ENCODE data around the gene TSPAN17.

The TSPAN17 gene

DNA sequence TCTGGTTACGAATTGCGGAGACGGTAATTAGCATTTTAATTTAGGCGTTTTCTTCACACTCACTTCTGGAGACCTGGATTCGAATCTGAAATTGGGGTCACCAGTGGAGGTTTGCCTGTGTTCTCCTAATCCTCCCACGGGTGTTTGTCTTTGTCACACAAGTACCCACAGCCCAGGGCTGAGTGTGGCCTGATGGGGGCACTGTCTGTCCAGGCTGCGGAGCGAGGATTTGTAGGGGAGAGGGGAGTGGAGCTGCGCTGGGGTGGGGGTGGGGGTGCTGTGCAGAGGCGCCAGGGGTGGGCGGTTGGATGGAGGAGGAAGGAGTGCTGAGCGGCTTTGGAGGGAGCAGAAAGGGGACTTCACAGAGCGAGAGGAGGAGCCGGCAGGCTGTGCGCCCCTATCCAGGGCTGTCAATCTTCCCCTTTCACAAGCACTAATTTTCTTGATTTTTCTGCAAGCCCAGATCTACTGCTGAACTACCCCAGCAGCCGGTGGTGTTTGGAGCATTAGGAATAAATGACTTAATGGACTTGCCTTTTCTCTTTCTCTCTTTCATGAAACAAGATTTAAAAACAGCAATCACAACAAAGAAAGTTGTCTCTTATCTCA is 53.1 kb downstream of the TSPAN17 start:
- in situ Hi-C loops (cut with MboI; ENCODE audit: low sequenced_read_pairs), result no loop called here

DNA sequence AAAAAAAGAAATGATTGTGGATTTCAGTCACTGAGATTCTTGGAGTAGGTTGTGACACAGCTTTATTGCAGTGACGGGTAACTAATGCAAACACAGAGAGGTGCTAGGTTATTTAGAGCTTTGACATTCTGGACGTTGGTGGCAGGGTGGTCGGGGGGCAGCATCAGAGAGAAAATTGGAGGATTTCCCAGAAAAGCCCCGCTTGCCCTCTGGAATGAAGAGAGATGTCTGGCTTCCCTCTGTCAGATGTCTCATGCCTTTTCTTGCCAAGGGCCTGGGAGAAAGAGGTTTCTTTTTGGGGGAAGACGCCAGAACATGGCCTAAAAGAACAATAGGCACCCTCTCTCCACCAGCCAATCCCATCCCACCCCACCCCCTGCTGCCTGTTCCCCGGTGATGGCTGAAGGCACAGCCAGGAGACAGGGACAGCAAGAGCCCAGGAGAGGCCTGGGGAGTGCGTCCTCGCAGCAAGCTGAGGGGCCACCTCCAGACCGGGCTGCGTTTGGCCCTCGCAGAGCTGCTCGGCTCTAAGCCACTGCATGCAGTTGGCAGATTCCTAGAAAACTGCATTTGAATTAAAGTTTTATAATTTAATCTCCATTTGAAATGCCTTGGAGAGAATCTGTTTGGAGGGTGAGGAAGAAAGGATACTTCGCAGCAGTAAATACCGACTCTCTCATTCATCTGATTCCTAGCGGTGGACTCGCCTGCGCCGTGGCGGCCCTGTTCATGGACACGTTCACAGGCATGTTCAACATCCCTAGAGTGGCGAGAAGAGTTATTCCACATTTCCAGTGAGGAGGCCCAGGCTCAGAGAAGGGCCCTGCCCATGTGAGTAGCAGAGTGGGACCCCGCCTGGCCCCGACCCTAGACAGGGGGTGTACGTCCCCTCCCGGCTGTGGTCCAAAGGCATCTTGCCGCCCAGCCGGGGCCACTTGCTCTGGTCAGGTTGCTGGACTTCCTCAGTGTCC is 55.7 kb downstream of the TSPAN17 start:
- in situ Hi-C loops (cut with MboI; ENCODE audit: low sequenced_read_pairs), result no loop called here

DNA sequence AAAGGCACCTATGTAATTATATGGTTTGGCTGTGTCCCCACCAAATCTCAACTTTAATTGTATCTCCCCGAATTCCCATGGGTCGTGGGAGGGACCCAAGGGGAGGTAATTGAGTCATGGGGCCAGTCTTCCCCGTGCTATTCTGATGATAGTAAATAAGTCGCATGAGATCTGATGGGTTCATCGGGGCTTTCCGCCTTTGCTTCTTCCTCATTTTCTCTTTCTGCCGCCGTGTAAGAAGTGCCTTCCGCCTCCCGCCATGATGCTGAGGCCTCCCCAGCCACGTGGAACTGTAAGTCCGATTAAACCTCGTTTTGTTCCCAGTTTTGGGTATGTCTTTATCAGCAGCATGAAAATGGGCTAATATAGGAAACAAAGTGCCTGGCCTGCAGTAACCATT is 56.6 kb downstream of the TSPAN17 start:
- in situ Hi-C loops (cut with MboI; ENCODE audit: low sequenced_read_pairs), result no loop called here

DNA sequence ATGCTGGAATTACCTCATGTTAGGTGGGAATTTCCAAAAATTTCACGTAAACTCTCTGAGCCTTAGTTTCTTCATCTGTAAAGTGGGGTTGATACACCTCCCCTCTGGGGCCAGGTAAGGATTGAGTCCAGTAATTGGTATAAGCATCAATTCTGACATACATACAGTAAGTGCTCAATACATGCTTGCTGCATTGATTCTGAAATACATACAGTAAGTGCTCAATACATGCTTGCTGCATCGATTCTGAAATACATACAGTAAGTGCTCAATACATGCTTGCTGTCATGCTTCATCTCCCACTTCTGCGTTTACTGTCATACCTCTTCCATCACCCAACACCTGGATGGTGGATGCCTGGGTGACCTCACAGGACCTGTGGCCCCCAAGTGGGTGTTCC is 57.1 kb downstream of the TSPAN17 start:
- in situ Hi-C loops (cut with MboI; ENCODE audit: low sequenced_read_pairs), result no loop called here

GRCh38 chr5:176704817-176705216 is 57.5 kb downstream of the TSPAN17 start:
- in situ Hi-C loops (cut with MboI; ENCODE audit: low sequenced_read_pairs), result no loop called here

Data from HL-60/S4 (cell line).